ENCODE data around the gene LRBA. TPM values are rescaled to one million over a fixed set of nuclear protein-coding genes. Genes with fewer than 3 reads are reported as not detected.
"Not testable (repeated sequence)": the region's sequence is repeated elsewhere in the genome, so short reads cannot be mapped to it uniquely, and the experiment has no call there.

LRBA gene
- total RNA-seq, 1 donor from 2014 or later, result 16.9 TPM

GRCh38 chr4:150391052-150391451 lies 624.0 kb downstream of the LRBA start:
- ATAC-seq, result no peak
- intact Hi-C loops (cut with DNase I), result no loop called here
- no peak for DNase-seq (ENCODE audit: missing footprints)

GRCh38 chr4:150390531-150390910 lies 624.6 kb downstream of the LRBA start:
- intact Hi-C loops (cut with DNase I), result no loop called here
- no peak for DNase-seq (ENCODE audit: missing footprints)

GRCh38 chr4:150389896-150390530 lies 625.1 kb downstream of the LRBA start:
- no peak for ATAC-seq
- no peak for DNase-seq (ENCODE audit: missing footprints)
- intact Hi-C loops (cut with DNase I), result no loop called here

More at GRCh38 chr4:150390531-150390910, 624.6 kb downstream of the LRBA start:
- no peak for ATAC-seq

GRCh38 chr4:150387981-150388380 lies 627.1 kb downstream of the LRBA start:
- DNase-seq (ENCODE audit: missing footprints) (no peak), ATAC-seq (no peak)
- intact Hi-C loops (cut with DNase I), result no loop called here

- intact Hi-C loops (cut with DNase I); ATAC-seq: not testable (repeated sequence)
Observed at GRCh38 chr4:150386415-150386814, 628.7 kb downstream of the LRBA start.

GRCh38 chr4:150385606-150386005 lies 629.5 kb downstream of the LRBA start:
- intact Hi-C loops (cut with DNase I), result no loop called here
- peak; percentile 96 for ATAC-seq
- DNase-seq (ENCODE audit: missing footprints), result no peak

More at GRCh38 chr4:150386415-150386814, 628.7 kb downstream of the LRBA start:
- not testable (repeated sequence) for DNase-seq (ENCODE audit: missing footprints)

GRCh38 chr4:150384249-150384648 lies 630.8 kb downstream of the LRBA start:
- intact Hi-C loops (cut with DNase I), result no loop called here
- DNase-seq (ENCODE audit: missing footprints), result no peak
- no peak for ATAC-seq

GRCh38 chr4:150382028-150382427 lies 633.1 kb downstream of the LRBA start:
- intact Hi-C loops (cut with DNase I), result no loop called here
- ATAC-seq, result no peak

GRCh38 chr4:150381609-150382008 lies 633.5 kb downstream of the LRBA start:
- no peak for ATAC-seq

More at GRCh38 chr4:150382028-150382427, 633.1 kb downstream of the LRBA start:
- DNase-seq (ENCODE audit: missing footprints), result no peak

GRCh38 chr4:150381036-150381435 lies 634.0 kb downstream of the LRBA start:
- no peak for ATAC-seq
- intact Hi-C loops (cut with DNase I), result no loop called here
- DNase-seq (ENCODE audit: missing footprints), result no peak

More at GRCh38 chr4:150381609-150382008, 633.5 kb downstream of the LRBA start:
- intact Hi-C loops (cut with DNase I), result no loop called here
- no peak for DNase-seq (ENCODE audit: missing footprints)

- DNase-seq (ENCODE audit: missing footprints) (no peak), ATAC-seq (no peak)
- intact Hi-C loops (cut with DNase I), result no loop called here
Observed at GRCh38 chr4:150379454-150379853, 635.6 kb downstream of the LRBA start.

- intact Hi-C loops (cut with DNase I), result no loop called here
- no peak for DNase-seq (ENCODE audit: missing footprints)
- ATAC-seq, result no peak
Observed at GRCh38 chr4:150375025-150375424, 640.1 kb downstream of the LRBA start.

- no peak for ATAC-seq
Observed at GRCh38 chr4:150371869-150372268, 643.2 kb downstream of the LRBA start.

GRCh38 chr4:150369434-150370380 lies 645.4 kb downstream of the LRBA start:
- ATAC-seq (no peak), DNase-seq (ENCODE audit: missing footprints) (no peak)
- intact Hi-C loops (cut with DNase I), result no loop called here

More at GRCh38 chr4:150371869-150372268, 643.2 kb downstream of the LRBA start:
- intact Hi-C loops (cut with DNase I), result no loop called here
- DNase-seq (ENCODE audit: missing footprints), result no peak

GRCh38 chr4:150368667-150369066 lies 646.4 kb downstream of the LRBA start:
- ATAC-seq, result no peak
- DNase-seq (ENCODE audit: missing footprints), result no peak
- intact Hi-C loops (cut with DNase I), result no loop called here

GRCh38 chr4:150367326-150367725 lies 647.8 kb downstream of the LRBA start:
- intact Hi-C loops (cut with DNase I), result no loop called here
- no peak for DNase-seq (ENCODE audit: missing footprints)
- no peak for ATAC-seq

- DNase-seq (ENCODE audit: missing footprints) (no peak), ATAC-seq (no peak)
- intact Hi-C loops (cut with DNase I), result no loop called here
Observed at GRCh38 chr4:150366487-150366999, 648.5 kb downstream of the LRBA start.

GRCh38 chr4:150363721-150364688 lies 651.1 kb downstream of the LRBA start:
- no peak for ATAC-seq
- intact Hi-C loops (cut with DNase I), result no loop called here

GRCh38 chr4:150358691-150359090 lies 656.4 kb downstream of the LRBA start:
- DNase-seq (ENCODE audit: missing footprints), result no peak
- no peak for ATAC-seq
- intact Hi-C loops (cut with DNase I), result no loop called here

More at GRCh38 chr4:150363721-150364688, 651.1 kb downstream of the LRBA start:
- DNase-seq (ENCODE audit: missing footprints), result no peak
